ENCODE data around the gene PDK2.

The PDK2 gene

DNA sequence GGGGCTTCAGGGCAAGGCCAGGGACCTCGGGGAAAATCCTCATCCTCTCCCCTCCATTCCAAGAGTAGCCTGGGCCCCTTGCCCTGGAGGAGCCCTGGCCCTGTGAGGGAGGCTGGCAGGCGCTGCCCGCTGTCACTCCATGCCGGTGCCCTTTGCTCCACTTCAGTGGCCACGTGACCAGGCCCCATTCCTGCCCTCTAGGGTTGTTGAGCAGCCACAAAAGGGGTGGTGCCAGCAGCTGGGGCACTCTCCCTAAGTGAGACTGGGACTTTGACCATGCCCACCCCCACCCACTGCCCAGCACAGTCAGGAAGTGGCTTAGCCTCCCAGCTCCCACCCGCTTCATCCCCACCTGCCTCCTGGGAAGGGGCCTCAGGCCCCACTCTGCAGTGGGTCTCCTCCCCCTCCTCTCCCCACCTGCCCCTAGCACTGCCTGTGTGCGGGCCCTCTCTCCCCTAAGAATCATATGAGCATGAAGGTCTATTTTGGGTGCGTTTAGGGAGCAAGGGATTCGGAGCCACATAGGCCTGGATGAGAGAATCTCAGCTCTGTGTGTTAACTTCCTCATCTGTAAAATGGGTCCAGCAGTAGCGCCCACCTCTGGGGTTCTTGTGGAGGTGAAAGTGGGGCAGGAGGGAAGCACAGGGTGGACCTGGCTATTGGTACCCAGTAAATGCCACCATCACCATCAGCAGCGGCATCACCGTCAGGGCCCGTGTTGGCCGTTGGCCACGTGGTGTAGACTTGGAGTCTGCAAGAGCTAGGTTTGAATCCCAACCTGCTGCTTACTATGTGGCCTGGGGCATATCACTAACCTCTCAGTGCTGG lies 7.2 kb downstream of the PDK2 start:
- DNase-seq, result no peak

GRCh38 chr17:50103252-50103651 lies 8.1 kb downstream of the PDK2 start:
- DNase-seq, result no peak

- DNase-seq, result no peak
These were observed 8.8 kb downstream of the PDK2 start for GRCh38 chr17:50103941-50104340.

DNA sequence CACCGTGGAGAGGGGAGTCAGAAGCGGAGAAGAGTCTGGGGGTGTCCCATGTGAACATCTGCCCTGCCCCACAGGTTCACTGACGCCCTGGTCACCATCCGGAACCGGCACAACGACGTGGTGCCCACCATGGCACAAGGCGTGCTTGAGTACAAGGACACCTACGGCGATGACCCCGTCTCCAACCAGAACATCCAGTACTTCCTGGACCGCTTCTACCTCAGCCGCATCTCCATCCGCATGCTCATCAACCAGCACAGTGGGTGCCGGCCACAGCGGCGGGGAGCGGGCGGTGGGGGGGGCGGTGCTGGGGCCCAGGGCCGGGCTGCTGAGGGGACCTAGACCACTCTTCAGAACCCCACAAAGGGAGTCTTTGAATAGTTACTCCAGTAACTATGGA lies 10.7 kb downstream of the PDK2 start:
- DNase-seq, result no peak

GRCh38 chr17:50106393-50107131 lies 11.4 kb downstream of the PDK2 start:
- no peak for DNase-seq

DNA sequence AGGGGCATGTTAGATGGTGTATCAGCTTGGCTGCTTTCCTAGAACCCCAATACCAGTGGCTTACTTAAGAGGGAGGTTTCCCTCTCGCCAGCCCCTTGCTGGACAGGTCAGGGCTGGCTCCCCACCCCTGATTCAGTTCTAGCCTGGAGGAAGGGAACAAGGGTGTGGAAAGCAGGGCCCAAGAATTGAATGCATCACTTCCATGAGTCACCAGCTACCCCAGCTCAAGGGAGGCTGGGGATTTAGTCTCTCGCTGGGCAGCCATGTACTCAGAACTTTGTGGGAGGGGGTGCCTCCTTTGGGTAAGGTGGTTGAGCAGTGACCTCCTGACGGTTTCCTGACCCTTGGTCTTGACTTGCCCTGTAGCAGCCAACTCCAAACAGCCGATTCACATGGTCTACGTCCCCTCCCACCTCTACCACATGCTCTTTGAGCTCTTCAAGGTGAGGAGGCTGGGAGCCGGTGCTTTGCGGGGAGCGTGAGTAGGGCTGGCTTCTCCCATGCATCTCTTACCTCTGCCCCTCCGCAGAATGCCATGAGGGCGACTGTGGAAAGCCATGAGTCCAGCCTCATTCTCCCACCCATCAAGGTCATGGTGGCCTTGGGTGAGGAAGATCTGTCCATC lies 12.8 kb downstream of the PDK2 start:
- DNase-seq, result no peak

DNA sequence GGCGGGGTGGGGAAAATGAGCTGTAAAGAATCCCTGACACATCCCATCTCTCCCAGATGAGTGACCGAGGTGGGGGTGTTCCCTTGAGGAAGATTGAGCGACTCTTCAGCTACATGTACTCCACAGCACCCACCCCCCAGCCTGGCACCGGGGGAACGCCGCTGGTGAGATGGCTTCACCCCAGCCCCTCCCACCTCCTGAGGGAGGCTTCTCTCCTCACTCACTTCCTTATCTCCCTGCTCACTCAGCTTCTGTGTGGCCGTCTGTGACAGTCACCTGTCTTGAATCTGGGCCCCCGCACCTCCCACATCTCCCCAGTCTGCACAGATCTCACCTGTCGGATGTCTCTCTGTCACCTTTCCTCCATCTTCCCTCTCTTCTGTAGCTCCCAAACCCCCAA lies 13.4 kb downstream of the PDK2 start:
- no peak for DNase-seq

GRCh38 chr17:50109207-50109606 lies 14.1 kb downstream of the PDK2 start:
- DNase-seq, result no peak

DNA sequence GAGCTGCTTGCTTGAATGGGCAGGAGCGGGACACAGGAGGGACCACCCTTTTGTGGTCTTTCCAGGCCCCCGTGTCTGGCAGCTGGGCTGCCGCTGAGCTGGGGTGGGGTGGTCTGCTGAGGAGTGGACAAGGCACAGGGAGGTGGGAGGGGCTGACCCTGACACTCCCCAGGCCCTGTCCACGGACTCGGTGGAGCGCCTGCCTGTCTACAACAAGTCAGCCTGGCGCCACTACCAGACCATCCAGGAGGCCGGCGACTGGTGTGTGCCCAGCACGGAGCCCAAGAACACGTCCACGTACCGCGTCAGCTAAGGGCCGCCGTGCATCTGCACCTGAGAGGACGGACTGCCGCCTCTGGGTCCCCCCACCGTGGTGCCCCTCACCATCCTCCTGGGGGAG lies 14.6 kb downstream of the PDK2 start:
- no peak for DNase-seq

GRCh38 chr17:50110591-50111349 lies 15.6 kb downstream of the PDK2 start:
- DNase-seq, result no peak

GRCh38 chr17:50111673-50112655 lies 16.8 kb downstream of the PDK2 start:
- no peak for DNase-seq

DNA sequence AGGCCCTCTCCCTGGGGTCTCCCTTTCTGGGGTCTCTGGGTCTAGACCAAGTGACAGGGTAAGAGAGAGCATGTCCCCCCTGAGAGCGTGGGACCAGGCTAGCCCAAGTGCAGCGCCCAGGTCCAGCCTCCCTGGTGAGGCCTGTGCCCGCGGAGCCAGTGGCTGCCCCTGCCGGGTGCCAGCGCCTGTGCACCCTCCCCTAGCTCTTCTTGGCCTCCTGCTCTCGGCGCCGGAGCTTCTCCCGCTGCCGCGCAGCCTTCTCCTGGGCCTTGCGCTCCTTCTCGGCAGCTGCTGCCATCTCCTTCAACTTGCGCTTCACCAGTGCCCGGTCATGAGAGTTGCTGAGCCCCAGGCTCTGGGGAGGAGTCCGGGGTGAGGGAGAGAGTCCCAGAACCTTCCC lies 17.5 kb downstream of the PDK2 start:
- no peak for DNase-seq

- no peak for DNase-seq
These were observed 18.6 kb downstream of the PDK2 start for GRCh38 chr17:50113624-50114320.

DNA sequence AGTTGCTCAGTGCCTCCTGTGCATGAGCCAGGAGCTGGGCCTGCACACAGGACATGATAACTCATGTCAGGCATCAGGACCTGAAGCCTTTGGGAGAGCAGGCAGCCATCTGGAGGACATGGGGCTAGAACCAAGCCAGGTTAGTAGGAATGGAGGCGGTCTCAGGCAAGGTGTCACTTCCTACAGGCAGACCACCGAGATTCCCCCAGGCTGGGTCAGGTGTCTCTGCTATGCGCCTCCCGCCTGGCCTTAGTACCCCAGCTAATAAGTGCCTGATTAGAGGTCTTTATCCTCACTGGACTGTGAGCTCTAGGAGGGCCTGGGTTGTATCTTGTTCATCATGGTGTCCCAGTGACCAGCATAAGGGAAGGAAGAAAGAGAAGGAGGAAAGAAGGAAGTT lies 19.2 kb downstream of the PDK2 start:
- DNase-seq, result no peak

- peak; percentile 65 for DNase-seq
These were observed 19.8 kb downstream of the PDK2 start for GRCh38 chr17:50114849-50115357.

DNA sequence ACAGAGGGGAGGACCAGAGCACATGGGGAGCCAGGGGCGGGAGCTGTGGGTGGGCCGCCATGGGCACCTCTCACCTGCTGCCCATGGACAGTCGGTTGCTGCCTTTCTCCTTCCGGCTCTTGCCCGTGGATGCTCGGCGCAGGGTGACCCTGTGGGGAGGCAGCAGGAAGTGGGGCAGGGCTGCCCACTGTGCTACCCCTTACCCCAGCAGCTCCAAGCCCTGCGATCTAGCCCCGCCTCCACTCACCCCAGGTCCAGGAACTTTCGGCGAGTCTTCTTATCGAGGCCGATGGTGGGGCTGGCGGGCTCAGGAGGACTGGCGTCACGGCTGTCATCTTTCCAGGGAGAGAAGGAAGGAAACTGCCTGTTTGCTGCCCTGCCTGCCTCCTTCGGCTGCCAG lies 20.6 kb downstream of the PDK2 start:
- DNase-seq, result no peak

DNA sequence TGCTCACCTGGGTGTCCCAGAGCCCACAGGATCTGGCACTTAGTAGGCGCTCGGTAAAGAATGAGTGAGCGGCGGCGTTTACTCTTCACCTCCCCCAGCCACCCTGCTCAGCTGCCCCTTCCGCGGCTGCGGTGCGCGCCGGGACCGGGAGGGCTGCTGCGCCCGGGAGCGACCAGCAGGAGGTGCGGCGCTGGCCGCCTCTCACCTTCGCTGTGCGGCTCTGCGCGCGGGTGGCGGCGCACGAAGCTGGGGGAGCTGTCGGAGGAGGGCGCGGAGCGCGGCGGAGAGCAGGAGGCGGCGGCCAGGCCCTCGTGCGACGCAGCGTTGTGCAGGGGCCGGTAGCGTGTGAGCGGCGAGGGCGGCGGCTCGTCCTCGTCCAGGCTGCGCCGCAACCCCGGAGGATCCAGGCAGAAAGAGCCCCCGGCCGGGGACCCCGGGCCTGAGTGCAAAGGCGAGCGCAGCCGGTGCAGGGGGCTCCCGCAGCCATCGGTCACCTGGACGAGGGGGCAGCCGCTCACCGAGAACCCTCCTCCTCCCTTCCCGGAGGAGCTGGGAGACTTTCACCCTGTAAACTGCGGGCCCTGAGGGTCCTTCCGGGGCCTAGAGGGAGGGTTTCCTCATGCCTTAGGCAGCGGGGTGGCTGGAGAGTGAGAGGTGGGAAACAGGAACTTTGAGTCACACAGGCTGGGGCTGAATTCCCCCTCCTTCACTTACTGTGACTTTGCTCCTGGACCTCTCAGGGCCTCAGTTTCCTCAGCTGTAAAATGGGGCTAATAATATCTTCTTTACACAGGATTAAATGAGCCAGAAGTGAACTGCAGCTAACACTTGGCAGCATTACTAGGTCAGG lies 22.3 kb downstream of the PDK2 start:
- DNase-seq, result no peak

GRCh38 chr17:50118076-50118827 lies 23.1 kb downstream of the PDK2 start:
- no peak for DNase-seq

- no peak for DNase-seq
These were observed 23.7 kb downstream of the PDK2 start for GRCh38 chr17:50118828-50119218.

Data from COR-L47 (cell line).